ENCODE results near the gene NCOA3.

Gene NCOA3

DNA sequence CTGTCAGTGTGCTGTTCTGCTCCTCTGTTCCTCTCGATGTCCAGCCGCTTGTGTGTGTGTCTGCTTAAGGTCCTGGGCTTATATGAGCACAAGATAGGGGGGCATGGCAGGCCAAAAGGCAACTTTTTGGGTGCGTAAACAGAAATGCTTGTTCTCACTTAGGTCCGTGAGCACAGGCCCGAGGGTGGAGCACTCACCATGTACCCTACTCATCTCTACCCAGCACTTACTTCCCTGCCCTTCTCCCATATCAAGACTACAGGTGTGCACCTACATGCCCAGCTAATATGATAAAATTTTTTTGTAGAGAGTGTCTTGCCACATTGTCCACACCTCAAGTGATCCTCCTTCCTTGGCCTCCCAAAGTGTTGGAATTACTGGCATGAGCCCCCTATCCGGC lies 34.3 kb downstream of the NCOA3 start:
- Mint-ChIP-seq H3K36me3 (ENCODE audit: low read depth) (peaks cover 25% of the 10 kb centered on the region), H3K27ac (no peak overlapping the region), H3K27me3 (ENCODE audit: low read depth, poor library complexity) (peaks cover 3% of the 10 kb centered on the region), H3K9me3 (no peaks in the 10 kb centered on the region), H3K4me1 (peaks cover 24% of the 10 kb centered on the region), H3K4me3 (no peak overlapping the region)
- DNase-seq = no peak
- TF ChIP-seq, protein P1, sequence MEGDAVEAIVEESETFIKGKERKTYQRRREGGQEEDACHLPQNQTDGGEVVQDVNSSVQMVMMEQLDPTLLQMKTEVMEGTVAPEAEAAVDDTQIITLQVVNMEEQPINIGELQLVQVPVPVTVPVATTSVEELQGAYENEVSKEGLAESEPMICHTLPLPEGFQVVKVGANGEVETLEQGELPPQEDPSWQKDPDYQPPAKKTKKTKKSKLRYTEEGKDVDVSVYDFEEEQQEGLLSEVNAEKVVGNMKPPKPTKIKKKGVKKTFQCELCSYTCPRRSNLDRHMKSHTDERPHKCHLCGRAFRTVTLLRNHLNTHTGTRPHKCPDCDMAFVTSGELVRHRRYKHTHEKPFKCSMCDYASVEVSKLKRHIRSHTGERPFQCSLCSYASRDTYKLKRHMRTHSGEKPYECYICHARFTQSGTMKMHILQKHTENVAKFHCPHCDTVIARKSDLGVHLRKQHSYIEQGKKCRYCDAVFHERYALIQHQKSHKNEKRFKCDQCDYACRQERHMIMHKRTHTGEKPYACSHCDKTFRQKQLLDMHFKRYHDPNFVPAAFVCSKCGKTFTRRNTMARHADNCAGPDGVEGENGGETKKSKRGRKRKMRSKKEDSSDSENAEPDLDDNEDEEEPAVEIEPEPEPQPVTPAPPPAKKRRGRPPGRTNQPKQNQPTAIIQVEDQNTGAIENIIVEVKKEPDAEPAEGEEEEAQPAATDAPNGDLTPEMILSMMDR (IDR thresholded peaks at IDR 0.05) = no peak

DNA sequence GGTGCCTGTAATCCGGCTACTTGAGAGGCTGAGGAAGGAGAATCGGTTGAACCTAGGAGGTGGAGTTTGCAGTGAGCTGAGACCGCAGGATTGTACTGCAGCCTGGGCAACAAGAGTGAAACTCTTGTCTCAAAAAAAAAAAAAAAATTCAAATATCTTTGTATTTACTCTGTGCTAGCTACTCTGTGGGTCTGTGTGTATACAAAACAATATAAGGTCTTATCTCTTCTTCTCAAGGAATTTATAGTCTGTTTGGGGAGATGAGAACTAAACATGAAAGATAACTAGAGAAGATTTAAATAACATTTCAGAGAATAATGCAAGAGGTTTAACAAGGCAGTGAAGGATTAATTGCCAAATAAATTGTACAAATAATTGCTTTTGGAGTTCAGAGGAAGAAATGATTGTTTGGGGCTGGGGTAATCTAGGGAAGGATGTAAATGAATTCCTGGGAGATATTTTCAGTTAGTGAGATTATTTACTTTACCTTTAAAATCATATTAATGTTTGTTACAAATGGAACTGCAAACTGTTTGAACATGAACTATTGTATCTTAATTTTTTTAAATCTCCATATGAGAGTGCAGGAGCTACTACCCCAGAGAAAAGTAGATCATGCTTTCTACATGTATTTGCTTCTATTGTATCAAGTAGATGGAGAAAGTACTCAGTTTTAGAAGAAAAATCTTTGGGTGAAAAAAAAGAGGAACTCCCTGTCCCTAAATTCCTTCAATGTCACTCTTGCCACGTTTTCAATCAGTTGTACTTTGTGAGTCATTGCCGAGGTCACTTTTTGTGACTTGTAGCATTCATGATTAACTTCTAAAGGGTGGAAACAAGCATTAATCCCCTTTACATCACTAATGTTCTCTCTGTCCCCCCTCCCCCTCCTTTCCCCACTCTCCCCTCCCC lies 39.0 kb downstream of the NCOA3 start:
- Mint-ChIP-seq H3K27me3 (ENCODE audit: low read depth, poor library complexity) (no peaks in the 10 kb centered on the region), H3K27ac (peak overlapping the region; percentile 3), H3K4me1 (peaks cover 50% of the 10 kb centered on the region), H3K4me3 (no peak overlapping the region), H3K36me3 (ENCODE audit: low read depth) (peaks cover 29% of the 10 kb centered on the region), H3K9me3 (no peaks in the 10 kb centered on the region)
- TF ChIP-seq, protein P1 (IDR thresholded peaks at IDR 0.05) = no peak
- no peak for DNase-seq

DNA sequence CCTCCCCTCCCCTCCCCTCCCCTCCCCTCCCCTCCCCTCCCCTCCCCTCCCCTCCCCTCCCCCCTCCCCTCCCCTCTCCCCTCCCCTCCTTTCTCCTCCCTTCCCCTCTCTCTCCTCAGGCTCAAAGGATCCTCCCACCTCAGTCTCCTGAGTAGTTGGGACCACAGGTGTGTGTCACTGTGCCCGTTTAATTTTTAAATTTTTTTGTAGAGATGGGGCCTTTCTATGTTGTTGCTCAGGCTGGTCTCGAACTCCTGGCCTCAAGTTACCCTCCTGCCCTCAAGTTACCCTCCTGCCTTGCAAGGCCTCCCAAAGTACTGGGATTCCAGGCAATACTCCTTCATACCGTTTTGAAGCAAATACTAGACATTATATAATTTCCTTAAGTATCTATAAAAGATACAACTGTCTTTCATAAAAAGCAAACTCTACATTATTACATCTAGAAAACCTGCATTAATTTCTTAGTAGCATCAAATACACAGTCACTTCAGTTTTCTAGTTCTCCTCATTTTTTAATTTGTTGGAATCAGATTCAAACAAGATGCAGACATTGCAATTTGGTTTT lies 39.8 kb downstream of the NCOA3 start:
- Mint-ChIP-seq H3K9me3 (no peaks in the 10 kb centered on the region), H3K27ac (no peak overlapping the region), H3K4me1 (peaks cover 56% of the 10 kb centered on the region)

DNA sequence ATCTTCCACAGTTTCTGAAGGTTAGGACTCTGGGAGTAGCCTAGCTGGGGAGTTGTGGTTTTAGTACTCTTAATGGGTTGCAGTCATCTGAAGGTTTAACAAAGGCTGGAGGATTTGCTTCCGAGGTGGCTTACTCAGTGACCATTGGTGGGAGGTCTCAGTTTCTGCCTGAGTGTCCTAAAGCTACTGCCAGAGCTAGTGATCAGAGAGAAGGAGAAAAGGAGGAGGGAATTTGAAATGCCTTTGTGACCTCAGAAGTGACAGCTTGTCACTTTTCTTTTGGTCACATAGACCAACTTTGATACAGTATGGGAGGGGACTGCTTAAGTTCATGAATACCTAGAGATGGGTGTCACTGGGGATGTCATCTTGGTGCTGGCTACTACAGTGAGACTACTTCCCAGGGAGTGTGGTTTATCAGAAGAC lies 41.3 kb downstream of the NCOA3 start:
- DNase-seq = no peak
- H3K27ac Mint-ChIP-seq = peak overlapping the region; percentile 80
- TF ChIP-seq, protein P1 (IDR thresholded peaks at IDR 0.05) = no peak

More for the DNA sequence above, 39.8 kb downstream of the NCOA3 start:
- TF ChIP-seq, protein P1 (IDR thresholded peaks at IDR 0.05) = no peak
- Mint-ChIP-seq H3K36me3 (ENCODE audit: low read depth) (peaks cover 31% of the 10 kb centered on the region), H3K4me3 (no peak overlapping the region), H3K27me3 (ENCODE audit: low read depth, poor library complexity) (no peaks in the 10 kb centered on the region)
- DNase-seq = no peak

DNA sequence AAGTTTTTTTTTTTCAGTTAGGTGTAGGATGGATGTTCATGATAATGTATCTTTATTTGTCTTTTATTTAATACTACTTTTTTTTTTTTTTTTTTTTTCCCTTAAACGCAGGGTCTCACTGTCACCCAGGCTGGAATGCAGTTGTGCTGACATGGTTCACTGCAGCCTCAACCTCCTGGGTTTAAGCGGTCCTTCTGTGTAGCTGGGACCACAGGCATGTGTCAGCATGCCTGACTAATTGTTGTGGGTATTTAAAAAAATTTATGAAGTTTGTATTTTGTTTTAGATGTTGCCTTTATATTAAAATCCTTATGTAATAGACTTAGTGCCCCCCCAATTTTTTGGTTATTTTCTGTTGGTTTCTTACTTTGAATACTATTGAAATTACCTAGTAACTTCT lies 42.6 kb downstream of the NCOA3 start:
- peaks cover 32% of the 10 kb centered on the region for H3K36me3 Mint-ChIP-seq (ENCODE audit: low read depth)
- H3K4me3 Mint-ChIP-seq = no peak overlapping the region
- DNase-seq = peak; percentile 23
- H3K27me3 Mint-ChIP-seq (ENCODE audit: low read depth, poor library complexity) = no peaks in the 10 kb centered on the region
- no peak overlapping the region for H3K27ac Mint-ChIP-seq
- peaks cover 60% of the 10 kb centered on the region for H3K4me1 Mint-ChIP-seq
- no peaks in the 10 kb centered on the region for H3K9me3 Mint-ChIP-seq
- TF ChIP-seq, protein P1 (IDR thresholded peaks at IDR 0.05) = no peak

More for the DNA sequence above, 41.3 kb downstream of the NCOA3 start:
- peaks cover 62% of the 10 kb centered on the region for H3K4me1 Mint-ChIP-seq
- H3K36me3 Mint-ChIP-seq (ENCODE audit: low read depth) = peaks cover 35% of the 10 kb centered on the region
- H3K27me3 Mint-ChIP-seq (ENCODE audit: low read depth, poor library complexity) = no peaks in the 10 kb centered on the region
- H3K4me3 Mint-ChIP-seq = no peak overlapping the region
- H3K9me3 Mint-ChIP-seq = no peaks in the 10 kb centered on the region

Measured in nephron progenitor cell (in vitro differentiated cells).